RCC 7860 (cell line): Measurements from ENCODE around the gene ADPRM.
"Not testable (repeated sequence)": the region's sequence is repeated elsewhere in the genome, so short reads cannot be mapped to it uniquely, and the experiment has no call there.

Source experiments
- DNase-seq: peaks from one replicate; pipeline ENCODE4 v3.0.0-alpha.2; 2015; ENCODE audit warnings: low spot score
- FAIRE-seq: peaks from 2 replicates; lab custom pipeline; 2012; peaks lifted over from hg19 to GRCh38; lab: Jason Lieb, UNC

The ADPRM gene

GRCh38 chr17:10698096-10698818, 863 bp downstream of the ADPRM start:
- DNase-seq (no peak), FAIRE-seq (no peak)

GRCh38 chr17:10699856-10700255, 2.5 kb downstream of the ADPRM start:
- FAIRE-seq (no peak), DNase-seq (no peak)

- DNase-seq (no peak), FAIRE-seq (no peak)
These were observed 5.2 kb downstream of the ADPRM start for GRCh38 chr17:10702574-10702973.

GRCh38 chr17:10705727-10706126, 8.3 kb downstream of the ADPRM start:
- FAIRE-seq, result no peak
- DNase-seq, result no peak

GRCh38 chr17:10713318-10713717, 15.9 kb downstream of the ADPRM start:
- FAIRE-seq (no peak), DNase-seq (no peak)

GRCh38 chr17:10716218-10716617, 18.8 kb downstream of the ADPRM start:
- DNase-seq, result no peak

GRCh38 chr17:10718547-10718946, 21.2 kb downstream of the ADPRM start:
- no peak for FAIRE-seq
- DNase-seq, result no peak

More at GRCh38 chr17:10716218-10716617, 18.8 kb downstream of the ADPRM start:
- no peak for FAIRE-seq

GRCh38 chr17:10724546-10725195, 27.3 kb downstream of the ADPRM start:
- DNase-seq, result no peak
- FAIRE-seq, result no peak

- FAIRE-seq, result no peak
- DNase-seq, result no peak
These were observed 27.9 kb downstream of the ADPRM start for GRCh38 chr17:10725262-10725661.

GRCh38 chr17:10726196-10726595, 28.8 kb downstream of the ADPRM start:
- DNase-seq (no peak), FAIRE-seq (no peak)

GRCh38 chr17:10727192-10727591, 29.8 kb downstream of the ADPRM start:
- DNase-seq (peak; percentile 5), FAIRE-seq (no peak)

- FAIRE-seq (no peak), DNase-seq (no peak)
These were observed 31.0 kb downstream of the ADPRM start for GRCh38 chr17:10728331-10728892.

GRCh38 chr17:10729334-10730193, 32.2 kb downstream of the ADPRM start, which contains the start of gene TMEM220:
Gene TMEM220 (minus strand): TSS chr17:10730023. CDS start chr17:10729851, 172 bp downstream.
- FAIRE-seq (no peak), DNase-seq (no peak)

GRCh38 chr17:10730247-10730646, 32.9 kb downstream of the ADPRM start:
- DNase-seq, result not testable (repeated sequence)

GRCh38 chr17:10731408-10731879, 34.0 kb downstream of the ADPRM start:
- DNase-seq (no peak), FAIRE-seq (no peak)

More at GRCh38 chr17:10730247-10730646, 32.9 kb downstream of the ADPRM start:
- not testable (repeated sequence) for FAIRE-seq

- not testable (repeated sequence) for DNase-seq, FAIRE-seq
These were observed 34.7 kb downstream of the ADPRM start for GRCh38 chr17:10732121-10732520.

GRCh38 chr17:10733666-10734065, 36.3 kb downstream of the ADPRM start:
- FAIRE-seq, result no peak
- DNase-seq, result no peak

- no peak for FAIRE-seq
- no peak for DNase-seq
These were observed 37.9 kb downstream of the ADPRM start for GRCh38 chr17:10735251-10735650.

GRCh38 chr17:10735821-10736220, 38.4 kb downstream of the ADPRM start:
- no peak for DNase-seq

GRCh38 chr17:10737168-10737622, 39.8 kb downstream of the ADPRM start:
- DNase-seq (peak; percentile 6), FAIRE-seq (no peak)

More at GRCh38 chr17:10735821-10736220, 38.4 kb downstream of the ADPRM start:
- FAIRE-seq, result no peak

GRCh38 chr17:10737736-10738135, 40.3 kb downstream of the ADPRM start:
- no peak for FAIRE-seq

More at GRCh38 chr17:10737736-10738135, 40.3 kb downstream of the ADPRM start:
- no peak for DNase-seq
